HepG2 (cell line): ENCODE results near the gene DPH3. TPM values are rescaled to one million over a fixed set of nuclear protein-coding genes. Genes with fewer than 3 reads are reported as not detected.
A peak's percentile ranks its signal among the peaks of the same experiment; 100 is the strongest.

ENCODE experiments used
- FOXJ3 ChIP-seq: sonication (generic); formaldehyde crosslinking; IDR thresholded peaks from 2 replicates; pipeline ENCODE4 v1.4.0; 2020; ENCODE audit warnings: missing genetic modification reagents, mild to moderate bottlenecking, borderline replicate concordance
- HMGA1 ChIP-seq: sonication (generic); formaldehyde crosslinking; conservative IDR thresholded peaks from 2 replicates; pipeline ENCODE4 v1.4.0; 2020; ENCODE audit warnings: missing genetic modification reagents
- RORA ChIP-seq: sonication (generic); formaldehyde crosslinking; IDR thresholded peaks from 2 replicates; pipeline ENCODE4 v1.5.0; 2020; ENCODE audit warnings: mild to moderate bottlenecking, missing genetic modification reagents, moderate library complexity
- SMARCC2 ChIP-seq: fragments of 450-650 bp; IDR thresholded peaks from 2 replicates; pipeline ENCODE4 v1.6.1; 2017; ENCODE audit warnings: antibody characterized with exemption, mild to moderate bottlenecking
- ZFP82 ChIP-seq: sonication (generic); formaldehyde crosslinking; IDR thresholded peaks from 2 replicates; pipeline ENCODE4 v1.5.1; 2020; ENCODE audit warnings: mild to moderate bottlenecking, missing genetic modification reagents, borderline replicate concordance
- ZNF224 ChIP-seq: sonication (generic); formaldehyde crosslinking; IDR thresholded peaks from 2 replicates; pipeline ENCODE4 v1.5.0; 2020; ENCODE audit warnings: mild to moderate bottlenecking, missing genetic modification reagents
- ZNF460 ChIP-seq: sonication (generic); formaldehyde crosslinking; IDR thresholded peaks from 2 replicates; pipeline ENCODE4 v1.5.1; 2020; ENCODE audit warnings: missing genetic modification reagents, mild to moderate bottlenecking, borderline replicate concordance
- ZNF503 ChIP-seq: sonication (generic); formaldehyde crosslinking; IDR thresholded peaks from 2 replicates; pipeline ENCODE4 v1.4.0; 2020; ENCODE audit warnings: missing genetic modification reagents
- ZNF589 ChIP-seq: sonication (generic); formaldehyde crosslinking; conservative IDR thresholded peaks from 2 replicates; pipeline ENCODE4 v1.8.0; 2022; ENCODE audit warnings: mild to moderate bottlenecking, moderate library complexity, missing genetic modification reagents
- polyA plus RNA-seq, 8 experiments: library from polyadenylated mRNA; depleted of rRNA in 3 of 8; stranded (reverse) in 7 of 8; unstranded in 1 of 8; fragments of >200 nt; fragmentation: Illumina TruSeq in 4 of 8; extraction: Trizol in 4 of 8; gene quantifications; 2 replicates each; pipeline versions ENCODE4 v1.2.1 to v1.2.3, GENCODE V29; 2011 to 2016; ENCODE audit warnings: low read depth in 4 of 8, missing spikeins in 1 of 8, mixed read lengths in 1 of 8; ENCODE audit not compliant: insufficient read depth in 1 of 8
- total RNA-seq, 5 experiments: library from RNA; depleted of rRNA; stranded (reverse); fragments of >200 nt; fragmentation: Illumina TruSeq; extraction: Trizol; gene quantifications; 2 replicates each; pipeline ENCODE4 v1.2.3, GENCODE V29; 2016; ENCODE audit warnings: low read depth in 1 of 5
- TF ChIP-seq, protein P1 (sequence below): sonication (generic); formaldehyde crosslinking; IDR thresholded peaks from 2 replicates; pipeline ENCODE4 v1.8.0; 2022; ENCODE audit warnings: low read depth, missing genetic modification reagents
- TF ChIP-seq, protein P2 (sequence below): sonication (generic); formaldehyde crosslinking; IDR thresholded peaks from 2 replicates; pipeline ENCODE4 v1.4.0; 2020; ENCODE audit warnings: missing genetic modification reagents, borderline replicate concordance

The DPH3 gene
- total and polyA plus RNA-seq, 2 of the 13 experiments (the other 11 are each of a cell fraction or from before 2014, with no cell fraction given), result 18.3 to 21.6 TPM

DNA sequence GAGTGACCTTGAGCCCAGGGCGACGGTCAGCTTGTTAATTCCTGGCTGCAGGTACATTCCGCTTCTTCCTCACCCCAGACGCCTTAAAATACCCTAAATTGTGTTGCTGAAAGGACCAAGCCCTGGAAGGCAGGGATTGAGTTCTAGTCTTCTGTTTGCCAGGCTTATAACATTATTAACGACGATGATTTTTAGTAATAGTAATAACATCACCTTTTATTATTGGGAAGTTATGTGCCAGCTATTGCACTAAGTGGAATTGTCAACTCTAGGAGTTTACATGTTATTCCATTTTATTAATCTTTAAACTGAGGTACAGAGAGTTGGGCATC is 678 bp upstream of the DPH3 start (continued):
- peak; percentile 51; the same call in 1 of the 2 replicates for TF ChIP-seq ZFP82 (CRISPR knock-in tag)
- no peak for TF ChIP-seq RORA
- TF ChIP-seq, protein P1, sequence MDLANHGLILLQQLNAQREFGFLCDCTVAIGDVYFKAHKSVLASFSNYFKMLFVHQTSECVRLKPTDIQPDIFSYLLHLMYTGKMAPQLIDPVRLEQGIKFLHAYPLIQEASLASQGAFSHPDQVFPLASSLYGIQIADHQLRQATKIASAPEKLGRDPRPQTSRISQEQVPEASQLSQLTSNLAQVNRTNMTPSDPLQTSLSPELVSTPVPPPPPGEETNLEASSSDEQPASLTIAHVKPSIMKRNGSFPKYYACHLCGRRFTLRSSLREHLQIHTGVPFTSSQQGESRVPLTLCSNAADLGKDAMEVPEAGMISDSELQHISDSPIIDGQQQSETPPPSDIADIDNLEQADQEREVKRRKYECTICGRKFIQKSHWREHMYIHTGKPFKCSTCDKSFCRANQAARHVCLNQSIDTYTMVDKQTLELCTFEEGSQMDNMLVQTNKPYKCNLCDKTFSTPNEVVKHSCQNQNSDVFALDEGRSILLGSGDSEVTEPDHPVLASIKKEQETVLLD, result 0 out of 2 replicates have a peak, but pooled peaks have one; percentile 6
- no peak for TF ChIP-seq SMARCC2
- TF ChIP-seq HMGA1, result no peak
- TF ChIP-seq FOXJ3, result 0 out of 2 replicates have a peak, but pooled peaks have one; percentile 6
- no peak for TF ChIP-seq ZNF460 (CRISPR knock-in tag)
- no peak for TF ChIP-seq ZNF224 (CRISPR knock-in tag)
- TF ChIP-seq, protein P2, sequence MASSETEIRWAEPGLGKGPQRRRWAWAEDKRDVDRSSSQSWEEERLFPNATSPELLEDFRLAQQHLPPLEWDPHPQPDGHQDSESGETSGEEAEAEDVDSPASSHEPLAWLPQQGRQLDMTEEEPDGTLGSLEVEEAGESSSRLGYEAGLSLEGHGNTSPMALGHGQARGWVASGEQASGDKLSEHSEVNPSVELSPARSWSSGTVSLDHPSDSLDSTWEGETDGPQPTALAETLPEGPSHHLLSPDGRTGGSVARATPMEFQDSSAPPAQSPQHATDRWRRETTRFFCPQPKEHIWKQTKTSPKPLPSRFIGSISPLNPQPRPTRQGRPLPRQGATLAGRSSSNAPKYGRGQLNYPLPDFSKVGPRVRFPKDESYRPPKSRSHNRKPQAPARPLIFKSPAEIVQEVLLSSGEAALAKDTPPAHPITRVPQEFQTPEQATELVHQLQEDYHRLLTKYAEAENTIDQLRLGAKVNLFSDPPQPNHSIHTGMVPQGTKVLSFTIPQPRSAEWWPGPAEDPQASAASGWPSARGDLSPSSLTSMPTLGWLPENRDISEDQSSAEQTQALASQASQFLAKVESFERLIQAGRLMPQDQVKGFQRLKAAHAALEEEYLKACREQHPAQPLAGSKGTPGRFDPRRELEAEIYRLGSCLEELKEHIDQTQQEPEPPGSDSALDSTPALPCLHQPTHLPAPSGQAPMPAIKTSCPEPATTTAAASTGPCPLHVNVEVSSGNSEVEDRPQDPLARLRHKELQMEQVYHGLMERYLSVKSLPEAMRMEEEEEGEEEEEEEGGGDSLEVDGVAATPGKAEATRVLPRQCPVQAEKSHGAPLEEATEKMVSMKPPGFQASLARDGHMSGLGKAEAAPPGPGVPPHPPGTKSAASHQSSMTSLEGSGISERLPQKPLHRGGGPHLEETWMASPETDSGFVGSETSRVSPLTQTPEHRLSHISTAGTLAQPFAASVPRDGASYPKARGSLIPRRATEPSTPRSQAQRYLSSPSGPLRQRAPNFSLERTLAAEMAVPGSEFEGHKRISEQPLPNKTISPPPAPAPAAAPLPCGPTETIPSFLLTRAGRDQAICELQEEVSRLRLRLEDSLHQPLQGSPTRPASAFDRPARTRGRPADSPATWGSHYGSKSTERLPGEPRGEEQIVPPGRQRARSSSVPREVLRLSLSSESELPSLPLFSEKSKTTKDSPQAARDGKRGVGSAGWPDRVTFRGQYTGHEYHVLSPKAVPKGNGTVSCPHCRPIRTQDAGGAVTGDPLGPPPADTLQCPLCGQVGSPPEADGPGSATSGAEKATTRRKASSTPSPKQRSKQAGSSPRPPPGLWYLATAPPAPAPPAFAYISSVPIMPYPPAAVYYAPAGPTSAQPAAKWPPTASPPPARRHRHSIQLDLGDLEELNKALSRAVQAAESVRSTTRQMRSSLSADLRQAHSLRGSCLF (CRISPR knock-in tag), result no peak
- 0 out of 2 replicates have a peak, but pooled peaks have one; percentile 3 for TF ChIP-seq ZNF503 (CRISPR knock-in tag)
- 0 out of 2 replicates have a peak, but pooled peaks have one; percentile 12 for TF ChIP-seq ZNF589
